Measurements from ENCODE around the gene NCBP2L.

GRCh38 chrX:107743995-107744394 is 33.5 kb upstream of the NCBP2L start:
- TF ChIP-seq CTCF (conservative IDR thresholded peaks at IDR 0.05; ENCODE audit: low read length) (no peak), EZH2phosphoT487 (IDR thresholded peaks at IDR 0.05; ENCODE audit: borderline replicate concordance, low read depth, low read length) (no peak)
